GM12873 (cell line): Measurements from ENCODE around the gene LDLR.

ENCODE experiments used
- TF ChIP-seq, protein P1 (sequence below): IDR thresholded peaks from 2 replicates; pipeline ENCODE4 v1.5.1; 2012; ENCODE audit warnings: low read depth, mild to moderate bottlenecking, moderate library complexity, low read length, control low read depth; ENCODE audit not compliant: insufficient read depth; ENCODE audit errors: missing control alignments

LDLR gene

DNA sequence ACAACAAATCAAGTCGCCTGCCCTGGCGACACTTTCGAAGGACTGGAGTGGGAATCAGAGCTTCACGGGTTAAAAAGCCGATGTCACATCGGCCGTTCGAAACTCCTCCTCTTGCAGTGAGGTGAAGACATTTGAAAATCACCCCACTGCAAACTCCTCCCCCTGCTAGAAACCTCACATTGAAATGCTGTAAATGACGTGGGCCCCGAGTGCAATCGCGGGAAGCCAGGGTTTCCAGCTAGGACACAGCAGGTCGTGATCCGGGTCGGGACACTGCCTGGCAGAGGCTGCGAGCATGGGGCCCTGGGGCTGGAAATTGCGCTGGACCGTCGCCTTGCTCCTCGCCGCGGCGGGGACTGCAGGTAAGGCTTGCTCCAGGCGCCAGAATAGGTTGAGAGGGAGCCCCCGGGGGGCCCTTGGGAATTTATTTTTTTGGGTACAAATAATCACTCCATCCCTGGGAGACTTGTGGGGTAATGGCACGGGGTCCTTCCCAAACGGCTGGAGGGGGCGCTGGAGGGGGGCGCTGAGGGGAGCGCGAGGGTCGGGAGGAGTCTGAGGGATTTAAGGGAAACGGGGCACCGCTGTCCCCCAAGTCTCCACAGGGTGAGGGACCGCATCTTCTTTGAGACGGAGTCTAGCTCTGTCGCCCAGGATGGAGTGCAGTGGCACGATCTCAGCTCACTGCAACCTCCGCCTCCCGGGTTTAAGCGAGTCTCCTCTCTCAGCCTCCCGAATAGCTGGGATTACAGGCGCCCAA is at the start of gene LDLR:
Gene LDLR, plus strand, starts transcription at position 210 of the 760 bp plus-strand sequence. Its CDS starts 86 bp downstream, at position 296.
- TF ChIP-seq, protein P1, sequence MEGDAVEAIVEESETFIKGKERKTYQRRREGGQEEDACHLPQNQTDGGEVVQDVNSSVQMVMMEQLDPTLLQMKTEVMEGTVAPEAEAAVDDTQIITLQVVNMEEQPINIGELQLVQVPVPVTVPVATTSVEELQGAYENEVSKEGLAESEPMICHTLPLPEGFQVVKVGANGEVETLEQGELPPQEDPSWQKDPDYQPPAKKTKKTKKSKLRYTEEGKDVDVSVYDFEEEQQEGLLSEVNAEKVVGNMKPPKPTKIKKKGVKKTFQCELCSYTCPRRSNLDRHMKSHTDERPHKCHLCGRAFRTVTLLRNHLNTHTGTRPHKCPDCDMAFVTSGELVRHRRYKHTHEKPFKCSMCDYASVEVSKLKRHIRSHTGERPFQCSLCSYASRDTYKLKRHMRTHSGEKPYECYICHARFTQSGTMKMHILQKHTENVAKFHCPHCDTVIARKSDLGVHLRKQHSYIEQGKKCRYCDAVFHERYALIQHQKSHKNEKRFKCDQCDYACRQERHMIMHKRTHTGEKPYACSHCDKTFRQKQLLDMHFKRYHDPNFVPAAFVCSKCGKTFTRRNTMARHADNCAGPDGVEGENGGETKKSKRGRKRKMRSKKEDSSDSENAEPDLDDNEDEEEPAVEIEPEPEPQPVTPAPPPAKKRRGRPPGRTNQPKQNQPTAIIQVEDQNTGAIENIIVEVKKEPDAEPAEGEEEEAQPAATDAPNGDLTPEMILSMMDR = no peak

DNA sequence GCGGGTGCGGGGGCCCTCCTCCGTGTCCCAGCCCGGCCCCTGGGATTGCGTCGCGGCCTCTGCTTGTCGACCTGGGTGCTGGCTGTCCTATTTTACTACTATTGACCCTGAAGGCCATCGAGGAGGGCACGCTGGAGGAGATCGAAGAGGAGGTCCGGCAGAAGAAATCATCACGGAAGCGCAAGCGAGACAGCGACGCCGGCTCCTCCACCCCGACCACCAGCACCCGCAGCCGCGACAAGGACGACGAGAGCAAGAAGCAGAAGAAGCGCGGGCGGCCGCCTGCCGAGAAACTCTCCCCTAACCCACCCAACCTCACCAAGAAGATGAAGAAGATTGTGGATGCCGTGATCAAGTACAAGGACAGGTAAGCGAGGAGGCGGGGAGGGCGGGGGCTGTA is 48.1 kb upstream of the LDLR start:
- TF ChIP-seq, protein P1 = no peak

DNA sequence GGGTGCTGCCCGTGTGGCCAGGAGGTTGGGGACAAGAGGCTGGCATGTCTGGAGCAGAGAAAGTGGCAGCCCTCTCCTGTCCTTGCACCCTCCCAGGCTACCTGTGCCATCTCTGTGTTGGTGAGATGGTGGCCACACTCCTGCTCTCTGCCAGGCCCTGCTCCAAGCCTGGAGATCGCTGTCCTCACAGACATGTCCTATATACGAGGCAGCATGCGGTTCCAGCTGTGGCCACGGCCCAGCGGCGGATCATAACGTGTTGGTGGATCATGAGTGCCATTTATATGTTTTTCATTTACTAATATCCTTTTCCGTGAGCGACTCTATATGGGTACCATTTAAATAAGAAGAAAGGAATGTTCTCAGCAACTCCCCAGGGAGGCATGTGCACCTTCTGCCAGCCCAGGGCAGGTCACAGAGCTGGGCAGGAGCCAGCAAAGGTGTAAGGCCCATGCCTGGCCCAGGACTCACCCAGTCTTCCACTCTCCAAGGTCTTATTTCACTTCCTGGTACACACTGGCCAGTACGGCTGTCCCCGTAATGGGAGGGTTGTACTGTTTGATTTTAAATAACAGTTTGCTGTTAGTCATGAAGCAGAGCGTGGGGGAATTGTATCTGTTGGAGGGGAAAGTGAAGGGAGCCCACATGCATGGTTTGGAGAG is 47.2 kb upstream of the LDLR start:
- TF ChIP-seq, protein P1 = no peak

DNA sequence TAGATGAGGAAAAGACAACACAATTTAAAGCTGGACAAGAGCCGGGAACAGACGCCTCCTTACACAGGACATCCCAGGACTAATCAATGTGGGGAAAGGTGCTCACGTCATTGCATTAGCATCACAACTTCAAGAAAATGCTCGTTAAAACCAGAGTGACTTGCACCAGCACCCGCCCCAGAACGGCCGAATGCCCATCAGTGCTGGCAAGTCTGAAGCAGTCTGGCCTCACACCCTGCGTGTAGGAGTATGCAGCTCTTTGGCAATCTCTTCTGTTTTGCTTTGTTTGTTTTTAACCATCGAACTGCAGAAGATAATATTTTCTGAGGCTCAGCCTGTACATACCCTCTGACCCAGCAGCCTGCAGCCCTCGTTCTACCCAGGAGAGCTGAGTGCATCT is 44.8 kb upstream of the LDLR start:
- TF ChIP-seq, protein P1 = no peak

DNA sequence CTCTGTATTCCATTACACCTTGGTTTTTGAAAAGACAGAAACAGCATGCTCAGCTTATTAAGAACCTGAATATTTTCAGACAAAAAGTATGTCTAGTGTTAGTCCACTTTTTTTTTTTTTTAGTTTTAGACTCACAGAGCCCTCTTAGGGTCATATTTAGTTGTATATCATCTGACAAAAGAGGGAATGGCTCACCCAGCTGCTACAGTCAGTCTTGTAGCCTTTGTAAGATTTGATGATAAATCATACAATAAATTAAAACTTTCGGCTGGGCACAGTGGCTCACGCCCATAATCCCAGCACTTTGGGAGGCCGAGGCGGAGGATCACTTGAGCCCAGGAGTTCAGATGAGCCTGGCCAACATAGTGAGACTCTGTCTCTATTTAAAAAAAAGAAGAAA is 43.7 kb upstream of the LDLR start:
- TF ChIP-seq, protein P1 = no peak

DNA sequence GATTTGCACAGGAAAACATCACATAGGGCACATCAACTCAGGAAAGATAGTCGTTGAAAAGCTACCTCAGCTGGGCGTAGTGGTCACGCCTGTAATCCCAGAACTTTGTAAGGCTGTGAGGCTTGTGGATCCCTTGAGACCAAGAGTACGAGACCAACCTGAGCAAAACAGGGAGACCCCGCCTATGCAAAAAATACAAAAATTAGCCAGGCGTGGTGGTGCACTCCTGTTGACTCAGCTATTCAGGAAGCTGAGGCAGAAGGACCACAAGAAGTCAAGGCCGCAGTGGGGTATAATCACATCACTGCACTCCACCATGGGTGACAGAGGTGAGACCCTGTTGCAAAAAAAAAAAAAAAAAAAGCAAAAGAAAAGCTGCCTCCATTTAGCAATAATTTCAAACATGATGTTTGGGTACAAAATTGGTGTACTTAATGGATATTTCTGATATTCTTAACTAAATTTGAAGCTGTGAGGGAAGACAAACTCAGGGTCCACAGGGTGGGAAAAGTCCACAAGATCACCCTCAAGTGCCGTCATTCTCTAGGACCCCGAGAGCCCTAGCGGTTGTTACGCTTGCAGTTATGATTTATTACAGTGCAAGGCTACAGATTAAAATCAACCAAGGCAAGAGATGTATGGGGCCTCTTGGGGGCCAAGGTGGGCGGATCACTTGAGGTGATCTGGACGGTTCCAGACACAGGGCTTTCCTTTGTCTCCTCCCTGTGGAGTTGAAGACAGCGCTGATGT is 42.5 kb upstream of the LDLR start:
- TF ChIP-seq, protein P1 = no peak

DNA sequence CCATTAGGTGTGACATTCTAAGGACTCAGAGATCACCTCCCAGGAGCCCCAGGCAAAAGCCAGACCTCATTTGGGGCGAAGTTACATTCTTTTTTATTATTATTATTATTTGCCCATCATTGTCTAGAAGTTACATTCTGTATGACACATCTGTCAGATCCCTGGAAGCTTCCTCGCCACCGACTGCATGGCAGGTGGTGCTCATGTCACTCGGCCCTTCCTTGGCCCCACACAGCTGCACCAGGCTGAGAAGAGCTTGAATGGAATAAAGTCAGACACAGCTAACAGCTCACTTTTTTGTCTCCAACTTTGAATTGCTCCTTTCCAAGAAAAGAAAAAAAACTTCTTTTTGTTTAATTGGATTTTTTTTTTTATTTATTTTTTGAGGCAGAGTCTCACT is 41.4 kb upstream of the LDLR start:
- TF ChIP-seq, protein P1 = no peak
